BJ (cell line): ENCODE measurements around the gene PCTP. TPM values are rescaled to one million over a fixed set of nuclear protein-coding genes. Genes with fewer than 3 reads are reported as not detected.

Experiments
- CTCF ChIA-PET: fragments of 350-600 bp; formaldehyde crosslinking; extraction: SDS; loops from one replicate; lab custom pipeline; 2021; ENCODE audit warnings: antibody characterized with exemption, inconsistent platforms; lab: Yijun Ruan, JAX
- POLR2A ChIA-PET: fragments of 300-600 bp; sonication (Branson Sonifier 250); formaldehyde crosslinking; extraction: SDS; loops from one replicate; lab custom pipeline; 2021; ENCODE audit warnings: antibody characterized with exemption; lab: Charles Lee
- DNase-seq: peaks from one replicate; pipeline ENCODE4 v3.0.0-alpha.2; 2011; ENCODE audit warnings: low read depth
- H3K27me3 ChIP-seq: 2 replicates; pipeline ENCODE4 v1.6.0; 2011; ENCODE audit warnings: low read length; ENCODE audit not compliant: control insufficient read depth, insufficient read depth
- H3K36me3 ChIP-seq: 2 replicates; pipeline ENCODE4 v1.5.1; 2011; ENCODE audit warnings: low read length; ENCODE audit not compliant: control insufficient read depth, insufficient read depth
- H3K4me3 ChIP-seq: 2 replicates; pipeline ENCODE4 v1.5.1; 2011; ENCODE audit warnings: low read depth, mild to moderate bottlenecking, control low read depth, low read length
- CTCF ChIP-seq: IDR thresholded peaks from 2 replicates; pipeline ENCODE4 v1.5.1; 2011; ENCODE audit warnings: low read depth, mild to moderate bottlenecking, control low read depth, inconsistent platforms, low read length, moderate library complexity; ENCODE audit not compliant: insufficient read depth
- polyA plus RNA-seq: library from polyadenylated mRNA; depleted of rRNA; stranded (reverse); fragments of >200 nt; gene quantifications from 2 replicates; pipeline ENCODE4 v1.2.3, GENCODE V29; 2011

PCTP gene
- polyA plus RNA-seq, 1 experiment = 10.2 TPM

- no peak for DNase-seq
- Histone ChIP-seq H3K4me3 (no peak overlapping the region), H3K36me3 (no peaks in the 10 kb centered on the region), H3K27me3 (no peaks in the 10 kb centered on the region)
- no peak for TF ChIP-seq CTCF
- ChIA-PET CTCF (interaction anchor here (0.6 kb wide), 1 partner anchor 240 kb away, joined by 3 read pairs; no protein-coding TSS in a partner anchor), POLR2A (no interaction called here)
Observed at GRCh38 chr17:55816532-55817396, 65.9 kb downstream of the PCTP start.

DNA sequence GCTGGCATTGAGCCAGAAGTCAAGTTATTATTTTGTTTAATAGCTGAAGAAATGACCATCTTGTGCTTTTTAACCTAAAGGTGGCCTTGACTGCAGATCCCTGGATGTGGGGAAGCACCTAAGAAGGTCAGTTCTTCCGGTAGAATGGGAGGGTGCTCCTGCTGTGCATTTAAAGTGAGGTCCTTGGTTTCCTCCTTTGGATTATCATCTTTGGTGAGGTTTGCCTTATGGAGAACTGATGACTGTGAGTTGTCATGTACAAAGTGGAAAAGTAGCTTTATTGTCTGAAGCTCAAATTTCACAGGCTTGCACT, 66.5 kb downstream of the PCTP start:
- DNase-seq = no peak
- ChIA-PET POLR2A (no interaction called here), CTCF (no interaction called here)

DNA sequence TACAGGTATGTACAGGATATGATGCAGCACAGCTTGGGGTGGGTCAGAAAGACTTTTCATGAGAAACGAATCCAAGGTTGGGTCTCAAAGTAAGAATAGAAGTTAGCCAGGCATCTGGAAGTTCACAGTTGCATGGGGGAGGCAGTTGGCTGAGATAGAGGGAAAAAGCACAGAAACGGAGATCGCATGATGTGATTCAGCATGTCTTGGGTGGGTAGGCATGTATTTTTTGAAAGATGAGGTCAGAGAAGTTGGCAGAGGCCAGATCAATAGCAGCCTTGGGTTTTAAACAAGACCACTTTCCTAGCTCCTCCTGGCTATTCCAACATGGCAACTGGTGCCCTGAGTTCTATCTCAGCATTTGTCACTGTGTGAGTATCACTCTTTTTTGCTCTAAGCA, 67.2 kb downstream of the PCTP start:
- Histone ChIP-seq H3K36me3 (no peaks in the 10 kb centered on the region), H3K4me3 (no peak overlapping the region), H3K27me3 (no peaks in the 10 kb centered on the region)
- ChIA-PET CTCF (no interaction called here), POLR2A (no interaction called here)
- TF ChIP-seq CTCF = no peak
- DNase-seq = no peak

More for the DNA sequence above, 66.5 kb downstream of the PCTP start:
- no peak for TF ChIP-seq CTCF
- H3K27me3 ChIP-seq = no peaks in the 10 kb centered on the region
- no peak overlapping the region for H3K4me3 ChIP-seq
- no peaks in the 10 kb centered on the region for H3K36me3 ChIP-seq

DNA sequence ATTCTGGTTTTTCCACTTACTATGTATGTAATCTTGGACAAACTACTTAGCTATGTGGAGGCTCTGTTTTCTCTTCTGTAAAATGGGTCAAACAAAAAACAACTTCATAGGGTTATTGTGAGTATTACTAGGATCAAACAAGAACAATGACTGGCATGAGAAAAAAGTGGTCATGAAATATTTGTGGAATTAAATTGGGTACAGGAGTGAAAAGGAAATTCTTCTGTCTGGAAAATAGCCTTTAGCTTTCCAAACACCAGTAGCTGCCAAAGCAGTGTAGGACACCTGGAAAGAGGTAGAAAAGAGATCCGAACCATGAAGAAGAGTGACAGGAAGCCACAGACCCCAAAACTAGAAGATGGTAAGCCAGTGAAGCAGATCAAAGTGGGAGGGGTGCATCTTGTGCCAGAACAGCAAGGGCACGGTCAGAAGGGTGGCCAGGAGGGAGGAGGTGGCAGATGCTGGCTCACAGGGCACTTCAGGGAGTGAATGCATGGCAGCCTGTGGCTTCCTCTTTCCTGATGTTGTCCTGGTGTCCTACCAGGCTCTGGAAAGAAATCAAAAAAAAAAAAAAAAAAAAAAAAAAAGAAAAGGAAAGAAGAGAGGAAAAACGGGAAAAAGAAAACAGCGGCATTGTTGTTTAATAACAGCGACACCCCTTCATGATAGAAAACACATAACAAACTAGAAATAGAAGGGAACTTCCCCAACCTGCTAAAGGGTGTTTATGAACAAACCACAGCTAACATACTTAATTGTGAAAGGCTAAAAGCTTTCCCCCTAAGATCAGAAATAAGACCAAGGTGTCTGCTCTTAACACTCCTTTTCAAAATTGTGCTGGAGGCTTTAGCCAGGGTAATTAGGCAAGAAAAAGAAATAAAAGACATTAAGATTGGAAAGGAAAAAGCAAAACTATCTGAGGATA, 67.9 kb downstream of the PCTP start:
- POLR2A ChIA-PET = no interaction called here
- Histone ChIP-seq H3K4me3 (no peak overlapping the region), H3K27me3 (no peaks in the 10 kb centered on the region), H3K36me3 (no peaks in the 10 kb centered on the region)
- no peak for TF ChIP-seq CTCF
- CTCF ChIA-PET = no interaction called here
- no peak for DNase-seq

DNA sequence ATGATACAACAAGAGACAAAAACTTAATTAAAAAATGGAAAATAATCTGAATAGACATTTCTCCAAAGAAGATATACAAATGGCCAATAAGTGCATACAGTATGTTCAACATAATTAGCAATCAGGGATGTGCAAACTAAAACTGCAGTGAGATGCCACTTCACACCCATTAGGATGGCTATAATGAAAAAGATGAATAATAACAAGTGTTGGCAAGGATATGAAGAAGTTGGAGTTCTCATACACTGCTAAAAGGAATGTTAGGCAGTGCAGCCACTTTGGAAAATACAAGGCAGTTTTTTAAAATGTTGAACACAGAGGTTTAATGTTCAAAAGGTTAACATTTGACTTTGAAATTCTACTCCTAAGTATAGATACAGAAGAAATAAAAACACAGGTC, 69.8 kb downstream of the PCTP start:
- ChIA-PET CTCF (no interaction called here), POLR2A (no interaction called here)
- no peak for TF ChIP-seq CTCF
- Histone ChIP-seq H3K36me3 (no peaks in the 10 kb centered on the region), H3K27me3 (no peaks in the 10 kb centered on the region), H3K4me3 (no peak overlapping the region)
- no peak for DNase-seq
